NCI-H524 treated with DMSO at 0.1 percent for 48 hours (cell line): Measurements from ENCODE around the gene COL26A1.

ENCODE experiments used
- DNase-seq: peaks from one replicate; lab custom pipeline; 2025; lab: John Stamatoyannopoulos, UW

Gene COL26A1

GRCh38 chr7:101535351-101535751, 172.7 kb downstream of the COL26A1 start:
- DNase-seq, result no peak

DNA sequence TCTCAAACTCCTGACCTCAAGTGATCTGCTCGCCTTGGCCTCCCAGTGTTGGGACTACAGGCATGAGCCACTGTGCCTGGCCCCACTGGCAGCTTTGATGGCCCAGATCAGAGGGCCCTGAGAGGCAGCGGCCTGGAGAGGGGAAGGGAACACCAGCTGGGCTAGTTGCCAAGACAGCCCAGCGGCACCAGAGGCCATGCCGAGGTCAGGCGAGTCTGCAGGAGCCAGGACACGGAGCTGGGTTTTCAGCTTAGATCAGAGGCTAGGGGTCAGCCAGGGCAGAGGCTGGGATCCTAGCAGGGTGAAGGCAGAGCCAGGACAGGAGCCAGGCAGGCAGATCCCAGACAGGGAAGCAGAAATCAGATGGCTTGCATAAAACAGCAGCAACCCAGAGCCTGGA, 173.6 kb downstream of the COL26A1 start:
- DNase-seq, result no peak

DNA sequence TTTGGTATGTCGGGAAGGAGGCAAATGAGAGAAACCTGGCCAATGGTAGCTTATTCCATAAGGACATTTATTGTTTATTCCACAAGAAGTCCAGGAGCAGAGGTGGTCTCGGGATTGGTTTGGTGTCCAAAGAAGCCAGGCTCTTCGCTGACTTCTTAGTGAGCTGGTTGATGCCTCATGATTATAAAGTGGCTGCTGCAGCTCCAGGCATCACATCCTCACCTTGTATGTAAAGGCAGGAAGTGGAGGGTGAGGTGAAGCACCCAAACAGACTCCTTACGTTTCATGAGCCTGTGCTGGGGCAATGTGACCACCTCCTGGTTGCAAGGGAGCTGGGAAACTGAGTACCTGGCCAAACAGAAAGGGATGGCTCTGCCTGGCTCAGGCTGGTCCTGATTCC, 174.0 kb downstream of the COL26A1 start:
- no peak for DNase-seq

DNA sequence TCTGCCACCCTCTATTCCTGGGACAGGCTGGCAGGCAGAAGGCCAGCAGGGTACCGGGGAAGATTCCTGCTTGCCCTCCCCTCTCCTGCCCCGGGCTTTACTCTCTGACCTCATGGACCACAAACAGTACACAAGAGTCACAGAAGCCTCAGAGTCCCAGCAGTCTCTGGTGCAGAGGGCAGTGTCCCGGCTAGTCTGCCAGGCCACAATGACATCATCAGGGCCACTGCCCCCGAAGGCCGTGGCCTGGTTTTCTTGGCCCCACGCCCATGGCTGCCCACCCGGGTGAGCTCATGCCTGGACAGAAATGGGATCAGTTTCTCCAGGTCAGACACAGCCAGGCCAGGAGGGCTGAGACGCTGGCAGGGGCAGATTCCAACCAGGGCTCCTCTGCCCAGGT, 174.5 kb downstream of the COL26A1 start:
- DNase-seq, result no peak

- no peak for DNase-seq
Measured at GRCh38 chr7:101537935-101538595, 175.4 kb downstream of the COL26A1 start.

DNA sequence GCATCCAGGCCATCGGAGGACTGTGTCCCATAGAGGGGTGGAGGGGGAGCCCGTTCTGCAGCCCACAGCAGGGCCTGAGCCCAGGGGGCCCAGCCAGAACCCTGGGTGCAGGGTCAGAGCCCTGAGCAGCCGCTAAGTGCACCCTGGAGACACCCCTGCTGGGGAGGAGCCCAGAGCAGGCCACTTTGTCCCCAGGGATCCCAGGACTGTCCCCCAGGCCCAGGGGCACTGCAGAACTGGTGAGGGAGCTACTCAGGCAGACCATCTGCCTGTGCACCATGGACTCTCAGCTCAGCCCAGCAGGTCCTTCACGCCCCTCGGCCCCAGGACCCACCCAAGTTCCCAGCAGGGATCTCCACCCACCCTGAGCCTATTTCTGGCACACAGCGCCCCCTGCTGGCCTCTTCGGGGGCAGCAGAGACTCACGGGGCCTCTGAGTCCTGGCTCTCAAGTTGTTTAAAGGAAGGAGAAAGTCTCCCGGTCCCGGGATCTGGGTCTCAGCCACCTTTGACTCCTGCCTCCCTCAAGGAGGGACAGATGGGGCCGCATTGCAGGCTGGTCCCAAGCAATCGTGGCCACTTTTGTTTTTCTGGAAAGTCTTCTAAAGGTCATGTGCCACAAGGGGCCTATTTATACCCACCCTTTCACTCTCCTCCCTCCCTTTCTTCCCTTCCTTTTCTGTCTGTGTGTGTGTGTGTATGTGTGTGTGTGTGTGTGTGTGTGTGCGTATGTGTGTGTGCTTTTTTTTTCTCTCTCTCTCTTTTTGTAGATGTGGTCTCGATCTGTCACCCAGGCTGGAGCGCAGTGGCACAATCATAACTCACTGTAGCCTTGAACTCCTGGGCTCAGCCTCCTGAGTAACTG, 176.2 kb downstream of the COL26A1 start:
- DNase-seq, result no peak

DNA sequence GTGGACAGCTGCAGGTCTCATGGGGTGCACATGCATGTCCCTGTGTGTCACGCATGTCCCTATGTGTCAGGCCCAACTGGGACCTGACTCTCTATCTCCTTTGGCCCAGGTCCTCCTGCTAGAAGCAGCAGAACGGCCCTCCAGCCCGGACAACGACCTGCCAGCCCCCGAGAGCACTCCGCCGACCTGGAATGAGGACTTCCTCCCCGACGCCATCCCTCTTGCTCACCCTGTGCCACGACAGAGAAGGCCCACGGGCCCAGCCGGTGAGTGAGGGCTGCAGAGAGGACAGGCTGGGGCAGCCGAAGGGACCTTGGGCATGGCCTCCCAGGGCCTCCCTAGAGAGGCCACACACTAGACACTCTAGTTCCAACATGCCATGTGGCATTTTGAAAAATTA, 177.1 kb downstream of the COL26A1 start:
- DNase-seq, result no peak

- DNase-seq, result no peak
Measured at GRCh38 chr7:101542527-101543241, 180.0 kb downstream of the COL26A1 start.

GRCh38 chr7:101543242-101543766, 180.6 kb downstream of the COL26A1 start:
- no peak for DNase-seq

DNA sequence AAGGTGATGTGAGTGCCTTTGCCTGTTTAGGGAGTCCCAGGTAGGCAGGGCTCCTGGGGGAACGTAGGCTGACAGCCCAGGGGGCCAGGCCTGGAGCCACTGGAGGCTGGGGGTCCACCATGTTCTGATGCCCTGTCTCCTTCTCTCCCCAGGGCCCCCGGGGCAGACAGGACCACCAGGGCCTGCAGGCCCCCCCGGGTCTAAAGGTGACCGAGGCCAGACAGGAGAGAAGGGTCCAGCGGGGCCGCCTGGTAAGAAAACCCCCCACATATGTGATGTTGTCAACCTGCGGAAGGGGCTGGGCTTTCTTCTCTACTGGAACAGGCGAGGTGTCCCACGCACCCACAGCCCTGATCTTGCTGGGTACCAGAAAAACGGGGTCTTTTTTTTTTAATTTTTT, 181.2 kb downstream of the COL26A1 start:
- no peak for DNase-seq

DNA sequence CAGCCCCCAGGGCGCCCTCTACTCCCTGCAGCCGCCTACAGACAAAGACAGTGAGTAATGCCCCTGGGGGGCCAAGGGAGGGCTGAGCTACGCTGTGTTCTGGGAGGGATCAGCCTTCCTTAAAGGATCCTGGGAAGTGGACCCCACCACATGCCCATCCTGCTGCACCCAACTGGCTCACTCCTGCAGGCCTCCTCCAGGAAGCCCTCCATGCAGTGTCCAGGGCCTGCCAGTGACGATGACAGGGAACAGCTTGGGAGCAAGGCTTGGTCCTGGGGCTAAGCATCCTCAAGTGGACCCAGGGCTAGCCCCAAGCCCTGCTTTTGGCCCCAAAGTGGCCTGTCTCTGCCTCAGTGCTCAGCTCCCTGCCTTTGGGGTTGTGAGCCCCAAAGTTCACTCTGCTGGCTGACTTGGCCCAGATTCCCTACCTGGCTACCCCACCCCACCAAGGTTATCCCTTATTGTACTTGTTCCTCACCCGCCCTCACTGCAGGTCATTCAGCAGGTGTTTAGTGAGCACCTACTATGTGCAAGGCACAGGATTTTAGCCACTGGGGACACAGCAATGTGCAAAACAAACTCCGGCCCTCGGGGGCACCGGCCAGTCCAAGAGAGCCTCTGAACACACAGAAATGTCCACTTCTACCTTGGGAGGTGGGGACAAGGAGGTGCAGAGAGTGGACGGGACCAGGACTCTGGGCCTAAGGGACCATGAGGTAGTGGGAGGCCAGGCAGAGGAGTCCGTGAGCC, 182.9 kb downstream of the COL26A1 start:
- no peak for DNase-seq

DNA sequence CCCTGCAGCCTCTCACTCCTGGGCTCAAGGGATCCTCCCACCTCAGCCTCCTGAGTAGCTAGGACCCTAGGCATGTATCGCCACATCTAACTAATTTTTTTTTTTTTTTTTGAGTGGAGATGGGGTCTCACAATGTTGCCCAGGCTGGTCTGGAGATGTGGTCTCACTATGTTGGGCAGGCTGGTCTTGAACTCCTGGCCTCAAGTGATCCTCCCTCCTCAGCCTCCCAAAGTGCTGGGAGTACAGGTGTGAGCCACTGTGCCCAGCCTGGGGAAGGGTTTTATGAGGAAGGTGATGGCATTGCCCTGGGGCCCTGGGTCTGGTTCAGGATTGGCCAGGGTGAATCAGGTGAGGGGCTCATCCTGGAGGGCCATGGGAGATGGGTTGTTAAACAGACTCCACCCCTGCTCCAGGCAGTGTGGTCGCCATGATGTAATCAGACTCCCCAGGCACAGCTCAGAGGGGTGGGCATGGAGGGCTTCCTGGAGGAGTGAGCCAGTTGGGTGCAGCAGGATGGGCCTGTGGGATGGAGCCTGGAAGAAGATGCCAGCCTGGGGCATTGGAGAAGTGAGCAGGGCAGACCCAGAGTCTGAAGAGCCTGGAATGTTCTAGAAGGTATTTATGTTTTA, 183.7 kb downstream of the COL26A1 start:
- DNase-seq, result no peak

DNA sequence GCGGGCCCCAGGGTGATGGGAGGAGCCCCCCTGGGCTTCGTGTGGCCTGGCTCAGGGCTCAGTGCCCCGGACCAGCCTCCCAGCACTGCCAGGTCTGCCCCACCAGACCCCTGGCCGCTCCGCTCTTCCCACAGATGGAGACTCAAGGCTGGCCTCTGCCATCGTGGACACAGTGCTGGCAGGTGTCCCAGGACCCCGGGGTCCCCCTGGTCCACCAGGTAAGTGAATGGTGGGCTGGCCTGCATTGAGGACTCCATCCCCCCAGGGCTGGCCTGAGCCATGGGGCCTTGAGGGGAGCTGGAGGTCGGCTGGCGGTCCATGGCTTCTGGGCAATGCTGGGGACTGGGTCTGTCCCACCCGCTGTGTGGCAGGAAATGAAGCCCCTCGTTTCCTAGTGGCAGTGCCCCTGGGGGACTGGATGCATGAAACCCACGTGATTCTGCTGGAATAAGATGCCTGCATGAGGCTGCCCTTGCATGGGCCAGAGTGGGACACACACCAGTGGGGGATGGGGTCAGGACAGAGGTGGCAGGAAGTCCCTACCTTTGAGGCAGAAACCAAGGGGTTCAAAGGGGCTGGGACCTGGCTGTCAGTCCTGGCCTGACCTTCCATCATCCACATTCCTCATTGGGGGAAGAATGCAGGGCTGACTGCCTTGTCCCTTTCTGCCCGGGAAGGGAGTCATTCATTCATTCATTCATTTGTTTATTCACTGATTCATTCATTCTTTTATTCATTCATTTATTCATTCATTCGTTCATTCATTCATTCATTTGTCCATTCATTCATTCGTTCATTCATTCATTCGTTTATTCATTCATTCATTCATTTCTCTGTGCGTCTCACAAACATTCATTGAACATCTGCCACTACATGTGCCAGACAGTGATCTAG, 184.6 kb downstream of the COL26A1 start:
- DNase-seq, result no peak

DNA sequence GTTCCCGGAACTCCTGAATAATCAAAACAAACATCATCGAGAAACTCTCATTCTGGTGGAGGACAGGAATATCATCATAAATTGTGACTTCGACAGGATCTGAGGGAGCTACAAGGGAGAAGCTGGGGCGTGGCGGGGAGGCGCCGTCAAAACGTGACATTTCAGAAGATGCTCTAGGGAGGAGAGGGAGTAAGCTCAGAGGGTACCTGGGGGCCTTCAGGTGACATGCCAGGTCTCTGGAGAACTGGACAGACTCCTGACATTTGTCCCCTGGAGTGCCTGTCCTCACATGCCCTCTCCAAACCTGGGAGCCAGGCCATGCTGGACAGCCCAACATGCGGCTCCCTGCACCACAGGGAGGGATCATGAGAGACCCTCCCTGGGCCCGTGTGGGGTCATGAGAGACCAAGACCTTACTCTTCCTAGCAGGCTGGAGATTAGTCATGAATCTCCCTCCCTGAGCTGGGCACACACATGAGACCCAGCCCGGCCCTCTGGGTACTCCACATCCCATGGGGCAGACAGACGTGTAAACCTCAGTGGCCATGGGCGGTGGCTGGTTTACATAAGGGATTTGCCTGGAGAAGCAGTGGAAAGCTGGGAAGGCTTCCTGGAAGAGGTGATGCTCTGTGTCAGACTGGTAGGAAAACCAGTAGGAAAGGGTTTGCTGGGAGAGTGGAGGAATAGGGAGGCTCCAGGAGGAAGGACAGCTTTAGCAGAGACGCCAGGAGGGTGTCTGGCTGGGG, 185.4 kb downstream of the COL26A1 start:
- no peak for DNase-seq

GRCh38 chr7:101549734-101550133, 187.1 kb downstream of the COL26A1 start:
- DNase-seq, result no peak

- no peak for DNase-seq
Measured at GRCh38 chr7:101550641-101551541, 188.2 kb downstream of the COL26A1 start.

GRCh38 chr7:101553018-101553770, 190.5 kb downstream of the COL26A1 start:
- DNase-seq, result no peak
